HepG2 (cell line): Measurements from ENCODE around the gene SYS1. TPM values are rescaled to one million over a fixed set of nuclear protein-coding genes. Genes with fewer than 3 reads are reported as not detected.

ENCODE experiments used
- AKNA ChIP-seq: sonication (generic); formaldehyde crosslinking; IDR thresholded peaks from 2 replicates; pipeline ENCODE4 v1.4.0; 2020; ENCODE audit warnings: missing genetic modification reagents, borderline replicate concordance
- BORCS8-MEF2B ChIP-seq: sonication (generic); formaldehyde crosslinking; IDR thresholded peaks from 2 replicates; pipeline ENCODE4 v1.8.0; 2022; ENCODE audit warnings: mild to moderate bottlenecking, missing genetic modification reagents
- BRCA1 ChIP-seq: sonication (generic); formaldehyde crosslinking; IDR thresholded peaks from 2 replicates; pipeline ENCODE4 v1.4.0; 2020; ENCODE audit warnings: missing genetic modification reagents
- CENPT ChIP-seq: sonication (generic); formaldehyde crosslinking; IDR thresholded peaks from 2 replicates; pipeline ENCODE4 v1.8.0; 2022; ENCODE audit warnings: low read depth, mild to moderate bottlenecking, moderate library complexity, missing genetic modification reagents
- FOSL2 ChIP-seq: sonication (generic); formaldehyde crosslinking; IDR thresholded peaks from 2 replicates; pipeline ENCODE4 v1.4.0; 2020; ENCODE audit warnings: missing genetic modification reagents
- HMG20A ChIP-seq: IDR thresholded peaks from 2 replicates; pipeline ENCODE4 v1.6.1; 2016; ENCODE audit warnings: borderline replicate concordance
- KAT2B ChIP-seq: fragments of 150-350 bp; IDR thresholded peaks from 2 replicates; pipeline ENCODE4 v1.6.1; 2014; ENCODE audit warnings: low read depth, low read length, borderline replicate concordance
- REPIN1 ChIP-seq: sonication (generic); formaldehyde crosslinking; IDR thresholded peaks from 2 replicates; pipeline ENCODE4 v1.8.0; 2022; ENCODE audit warnings: missing genetic modification reagents, low read depth, mild to moderate bottlenecking, borderline replicate concordance
- SMAD1 ChIP-seq: sonication (generic); formaldehyde crosslinking; IDR thresholded peaks from 2 replicates; pipeline ENCODE4 v1.4.0; 2020; ENCODE audit warnings: missing genetic modification reagents, low read depth, mild to moderate bottlenecking, borderline replicate concordance
- SNAPC4 ChIP-seq: sonication (generic); formaldehyde crosslinking; IDR thresholded peaks from 2 replicates; pipeline ENCODE4 v1.4.0; 2020; ENCODE audit warnings: mild to moderate bottlenecking, missing genetic modification reagents
- SRY ChIP-seq: sonication (generic); formaldehyde crosslinking; IDR thresholded peaks from 2 replicates; pipeline ENCODE4 v1.8.0; 2022; ENCODE audit warnings: mild to moderate bottlenecking, missing genetic modification reagents
- ZBTB46 ChIP-seq: sonication (generic); formaldehyde crosslinking; IDR thresholded peaks from 2 replicates; pipeline ENCODE4 v1.4.0; 2020; ENCODE audit warnings: mild to moderate bottlenecking, missing genetic modification reagents, borderline replicate concordance
- ZNF235 ChIP-seq: sonication (generic); formaldehyde crosslinking; IDR thresholded peaks from 2 replicates; pipeline ENCODE4 v1.8.1; 2023; ENCODE audit warnings: mild to moderate bottlenecking, missing genetic modification reagents, borderline replicate concordance
- ZNF274 ChIP-seq: sonication (generic); formaldehyde crosslinking; IDR thresholded peaks from 2 replicates; pipeline ENCODE4 v1.5.1; 2020; ENCODE audit warnings: mild to moderate bottlenecking, missing genetic modification reagents
- ZNF557 ChIP-seq: sonication (generic); formaldehyde crosslinking; IDR thresholded peaks from 2 replicates; pipeline ENCODE4 v1.4.0; 2020; ENCODE audit warnings: missing genetic modification reagents
- ZNF629 ChIP-seq: sonication (generic); formaldehyde crosslinking; conservative IDR thresholded peaks from 2 replicates; pipeline ENCODE4 v1.5.0; 2020; ENCODE audit warnings: missing genetic modification reagents
- ZSCAN12 ChIP-seq: sonication (generic); formaldehyde crosslinking; IDR thresholded peaks from 2 replicates; pipeline ENCODE4 v1.9.0; 2021; ENCODE audit warnings: mild to moderate bottlenecking, missing genetic modification reagents
- polyA plus RNA-seq, 8 experiments: library from polyadenylated mRNA; depleted of rRNA in 3 of 8; stranded (reverse) in 7 of 8; unstranded in 1 of 8; fragments of >200 nt; fragmentation: Illumina TruSeq in 4 of 8; extraction: Trizol in 4 of 8; gene quantifications; 2 replicates each; pipeline versions ENCODE4 v1.2.1 to v1.2.3, GENCODE V29; 2011 to 2016; ENCODE audit warnings: low read depth in 4 of 8, missing spikeins in 1 of 8, mixed read lengths in 1 of 8; ENCODE audit not compliant: insufficient read depth in 1 of 8
- total RNA-seq, 5 experiments: library from RNA; depleted of rRNA; stranded (reverse); fragments of >200 nt; fragmentation: Illumina TruSeq; extraction: Trizol; gene quantifications; 2 replicates each; pipeline ENCODE4 v1.2.3, GENCODE V29; 2016; ENCODE audit warnings: low read depth in 1 of 5

SYS1 gene
- total and polyA plus RNA-seq, 2 of the 13 experiments (the other 11 are each of a cell fraction or from before 2014, with no cell fraction given): 38.3 to 65.6 TPM

GRCh38 chr20:45415822-45416637 lies 53.1 kb downstream of the SYS1 start, which contains the start of gene PIGT (continued):
- TF ChIP-seq SNAPC4 (CRISPR knock-in tag) (no peak), ZSCAN12 (no peak), AKNA (peak; percentile 82; the same call in 1 of the 2 replicates), CENPT (CRISPR knock-in tag) (no peak; the same call in 1 of the 2 replicates), ZNF235 (CRISPR knock-in tag) (no peak), BORCS8-MEF2B (peak; percentile 84), HMG20A (CRISPR knock-in tag) (peak; percentile 36; the same call in 1 of the 2 replicates), REPIN1 (peak; percentile 78), ZNF557 (CRISPR knock-in tag) (peak; percentile 94), ZNF274 (CRISPR knock-in tag) (peak; percentile 92; the same call in 1 of the 2 replicates), BRCA1 (CRISPR knock-in tag) (peak; percentile 92; the same call in 1 of the 2 replicates), FOSL2 (CRISPR knock-in tag) (no peak; the same call in 1 of the 2 replicates), ZBTB46 (CRISPR knock-in tag) (no peak), ZNF629 (no peak; the same call in 1 of the 2 replicates), SMAD1 (CRISPR knock-in tag) (peak; percentile 95; the same call in 1 of the 2 replicates), KAT2B (no peak), SRY (CRISPR knock-in tag) (peak; percentile 94)
